Activated naive CD4-positive, alpha-beta T cell treated with anti-CD3 and anti-CD28 coated beads, Interleukin-2, amount 10 ng/mL, durations not matched to agents 7 days and 5 days (primary cell): ENCODE measurements around the gene CCDC69.

Experiments used
- CTCF ChIA-PET: fragments of 350-600 bp; sonication (Branson Sonifier 250); formaldehyde crosslinking; loops from one replicate; lab custom pipeline; 2021; ENCODE audit warnings: antibody characterized with exemption; lab: Charles Lee
- DNase-seq: peaks from one replicate; pipeline ENCODE4 v3.0.0-alpha.2; 2020
- H3K27ac Mint-ChIP-seq: one replicate; pipeline ENCODE4 v1.8.0; 2021; ENCODE audit warnings: mild to moderate bottlenecking, moderate library complexity, mixed read lengths
- H3K27me3 Mint-ChIP-seq: one replicate; pipeline ENCODE4 v1.8.0; 2021; ENCODE audit warnings: mild to moderate bottlenecking, mixed read lengths
- H3K36me3 Mint-ChIP-seq: one replicate; pipeline ENCODE4 v1.8.0; 2021; ENCODE audit warnings: mixed read lengths
- H3K4me1 Mint-ChIP-seq: one replicate; pipeline ENCODE4 v1.8.0; 2021; ENCODE audit warnings: mixed read lengths
- H3K4me3 Mint-ChIP-seq: one replicate; pipeline ENCODE4 v1.8.0; 2021; ENCODE audit warnings: mild to moderate bottlenecking, moderate library complexity, mixed read lengths
- H3K9me3 Mint-ChIP-seq: one replicate; pipeline ENCODE4 v1.8.0; 2021; ENCODE audit warnings: mixed read lengths

CCDC69 gene

DNA sequence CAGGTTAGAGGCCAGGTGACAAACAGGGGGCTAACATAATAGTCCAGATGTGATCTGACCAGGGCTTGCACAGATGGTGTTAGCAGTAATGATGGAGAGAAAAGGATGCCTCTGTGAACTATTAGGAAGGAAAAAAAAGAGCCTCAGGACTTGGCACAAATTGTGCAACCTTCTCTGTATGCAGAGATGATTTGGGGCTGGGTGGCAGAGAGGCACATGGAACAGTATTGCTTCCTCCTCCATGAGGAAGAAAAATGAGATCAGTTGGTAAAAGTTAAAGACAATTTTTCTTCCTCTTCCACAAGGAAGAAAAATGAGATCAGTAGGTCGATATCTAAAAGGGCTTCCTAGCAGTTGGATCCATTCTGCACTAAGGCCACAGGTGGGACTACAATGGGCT is 52.4 kb downstream of the CCDC69 start:
- Mint-ChIP-seq H3K36me3 (no peaks in the 10 kb centered on the region), H3K9me3 (no peaks in the 10 kb centered on the region), H3K4me3 (no peak overlapping the region), H3K4me1 (peaks cover 8% of the 10 kb centered on the region), H3K27me3 (peaks cover 18% of the 10 kb centered on the region), H3K27ac (no peak overlapping the region)
- CTCF ChIA-PET = interaction anchor here (1.0 to 1.5 kb wide), 2 partner anchors 66 to 119 kb away, joined by 3 read pairs; no protein-coding TSS in a partner anchor
- no peak for DNase-seq

GRCh38 chr5:151168602-151169344 is 55.1 kb downstream of the CCDC69 start:
- H3K27me3 Mint-ChIP-seq = peaks cover 21% of the 10 kb centered on the region
- no peaks in the 10 kb centered on the region for H3K36me3 Mint-ChIP-seq
- no peaks in the 10 kb centered on the region for H3K9me3 Mint-ChIP-seq
- no peak for DNase-seq
- CTCF ChIA-PET = interaction anchor here (1.3 to 8.8 kb wide), 4 partner anchors 20 to 118 kb away, joined by 3 to 366 read pairs (median 64); no protein-coding TSS in a partner anchor
- no peak overlapping the region for H3K4me3 Mint-ChIP-seq
- peaks cover 13% of the 10 kb centered on the region for H3K4me1 Mint-ChIP-seq
- no peak overlapping the region for H3K27ac Mint-ChIP-seq

DNA sequence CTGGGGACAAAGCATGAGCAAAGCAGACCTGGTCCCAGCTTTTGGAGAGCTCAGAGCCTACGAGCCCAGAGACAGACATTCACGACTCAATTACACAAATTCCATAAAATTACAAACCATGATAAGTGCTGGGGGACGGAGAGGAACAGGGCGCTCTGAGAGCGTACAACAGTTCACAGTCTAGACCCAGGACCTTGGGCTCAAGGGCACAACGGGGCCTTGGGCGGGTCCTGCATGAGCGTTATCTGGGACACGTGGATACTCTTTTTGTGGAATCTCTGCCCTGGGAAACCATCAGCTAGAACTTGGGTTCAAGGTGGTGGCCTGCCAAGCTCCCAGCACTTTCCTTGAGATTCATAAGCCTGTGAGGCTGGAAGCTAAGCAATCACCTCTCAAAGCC is 56.9 kb downstream of the CCDC69 start:
- CTCF ChIA-PET = interaction anchor here (1.3 to 8.8 kb wide), 5 partner anchors 39 to 115 kb away, joined by 10 to 366 read pairs (median 22); no protein-coding TSS in a partner anchor
- no peak for DNase-seq
- Mint-ChIP-seq H3K27ac (no peak overlapping the region), H3K9me3 (no peaks in the 10 kb centered on the region), H3K36me3 (no peaks in the 10 kb centered on the region), H3K27me3 (peaks cover 21% of the 10 kb centered on the region), H3K4me1 (peaks cover 13% of the 10 kb centered on the region), H3K4me3 (no peak overlapping the region)

GRCh38 chr5:151164687-151165392 is 59.1 kb downstream of the CCDC69 start:
- Mint-ChIP-seq H3K27ac (no peak overlapping the region), H3K4me1 (peaks cover 7% of the 10 kb centered on the region), H3K4me3 (no peak overlapping the region), H3K36me3 (no peaks in the 10 kb centered on the region), H3K9me3 (no peaks in the 10 kb centered on the region), H3K27me3 (peaks cover 21% of the 10 kb centered on the region)
- CTCF ChIA-PET = interaction anchor here (0.6 to 8.8 kb wide), 38 partner anchors 8 to 747 kb away, joined by 3 to 366 read pairs (median 5); partner anchors contain the start of genes CCDC69, IRGM, RBM22 and SMIM3
- DNase-seq = peak; percentile 88

DNA sequence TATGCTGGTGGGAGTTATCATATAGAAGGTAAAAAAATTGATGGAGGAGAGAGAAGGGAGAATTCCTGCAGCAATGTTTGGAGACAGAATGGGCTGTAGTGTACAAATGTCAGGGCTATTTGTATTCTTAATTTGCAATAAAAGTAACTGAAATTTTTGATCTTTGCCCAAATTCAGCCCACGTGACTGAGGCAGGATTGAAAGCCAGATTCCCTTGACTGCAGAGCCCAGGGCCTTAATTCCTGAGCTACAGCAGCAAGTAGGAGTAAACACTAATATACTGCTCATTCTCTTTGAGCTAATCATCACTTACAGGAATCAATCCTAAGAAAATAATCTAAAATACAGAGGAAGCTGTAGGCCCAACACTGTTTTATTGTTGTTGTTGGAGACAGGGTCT is 61.1 kb downstream of the CCDC69 start:
- no peak overlapping the region for H3K27ac Mint-ChIP-seq
- DNase-seq = no peak
- no peak overlapping the region for H3K4me3 Mint-ChIP-seq
- H3K27me3 Mint-ChIP-seq = peaks cover 9% of the 10 kb centered on the region
- CTCF ChIA-PET = interaction anchor here (0.7 to 8.8 kb wide), 8 partner anchors 8 to 316 kb away, joined by 3 to 366 read pairs (median 42); no protein-coding TSS in a partner anchor
- no peaks in the 10 kb centered on the region for H3K9me3 Mint-ChIP-seq
- H3K36me3 Mint-ChIP-seq = no peaks in the 10 kb centered on the region
- peaks cover 23% of the 10 kb centered on the region for H3K4me1 Mint-ChIP-seq

- CTCF ChIA-PET = interaction anchor here (0.6 to 1.0 kb wide), 2 partner anchors 33 to 34 kb away, joined by 3 to 4 read pairs; no protein-coding TSS in a partner anchor
- H3K4me3 Mint-ChIP-seq = no peak overlapping the region
- peaks cover 21% of the 10 kb centered on the region for H3K36me3 Mint-ChIP-seq
- H3K27ac Mint-ChIP-seq = no peak overlapping the region
- no peaks in the 10 kb centered on the region for H3K9me3 Mint-ChIP-seq
- H3K4me1 Mint-ChIP-seq = peaks cover 34% of the 10 kb centered on the region
- no peak for DNase-seq
- H3K27me3 Mint-ChIP-seq = peaks cover under 1% of the 10 kb centered on the region
Measured at GRCh38 chr5:151159649-151160373, 64.1 kb downstream of the CCDC69 start.

- Mint-ChIP-seq H3K4me3 (peak overlapping the region; percentile 98), H3K9me3 (no peaks in the 10 kb centered on the region), H3K27ac (peak overlapping the region; percentile 95), H3K36me3 (peaks cover 35% of the 10 kb centered on the region), H3K4me1 (peaks cover 45% of the 10 kb centered on the region), H3K27me3 (no peaks in the 10 kb centered on the region)
- CTCF ChIA-PET = interaction anchor here (1.7 to 4.6 kb wide), 2 partner anchors 32 to 43 kb away, joined by 7 to 48 read pairs; no protein-coding TSS in a partner anchor
- no peak for DNase-seq
Measured at GRCh38 chr5:151158287-151158661, 65.6 kb downstream of the CCDC69 start.

DNA sequence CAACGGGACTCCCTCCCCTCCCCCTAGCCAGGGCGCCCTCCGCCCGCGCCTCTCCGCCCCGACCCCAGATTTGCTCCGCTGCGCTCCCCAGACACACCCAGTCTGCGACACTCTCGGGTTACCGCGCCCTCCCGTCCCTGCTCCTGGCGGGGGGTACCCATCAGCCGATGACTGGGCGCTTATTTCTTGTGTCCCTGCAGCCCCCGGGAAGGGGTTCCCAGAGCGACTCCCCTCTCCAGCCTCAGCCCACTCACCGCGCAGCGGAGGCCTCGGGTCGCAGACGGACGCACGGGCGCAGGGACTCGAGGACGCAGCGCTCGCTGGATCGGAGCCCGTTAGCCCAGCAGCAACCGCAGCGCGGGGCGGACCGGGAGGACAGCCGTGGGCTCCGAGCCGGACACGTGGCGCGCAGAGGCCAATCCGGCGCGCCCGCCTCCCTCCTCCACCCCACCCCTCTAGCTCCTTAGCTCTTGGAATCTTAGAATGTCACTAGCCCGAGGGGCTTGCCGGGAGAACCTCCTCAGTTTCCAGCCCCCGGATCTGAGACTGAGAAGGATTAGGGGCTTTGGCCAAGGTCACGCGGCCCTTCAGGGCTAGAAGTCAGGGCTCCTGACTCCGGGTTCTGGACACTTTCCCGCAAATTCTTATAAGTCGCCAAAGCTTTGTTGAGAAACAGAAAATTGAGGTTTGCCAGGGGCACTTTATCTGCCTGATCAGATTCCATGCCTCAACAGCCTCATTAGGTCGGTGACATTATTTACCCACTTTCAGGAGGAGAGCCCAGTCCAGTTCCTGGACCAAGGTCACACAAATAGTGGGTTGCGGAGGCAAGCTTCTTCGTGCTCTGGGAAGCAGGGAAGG is 66.2 kb downstream of the CCDC69 start, which contains the start of gene ANXA6:
Gene ANXA6 (minus strand): TSS at position 354 of the 861 bp plus-strand sequence. CDS start 9,878 bp downstream, outside the sequence.
- peak within 1 kb of the TSS; percentile 98 for H3K4me3 Mint-ChIP-seq
- H3K27ac Mint-ChIP-seq = peak within 1 kb of the TSS; percentile 95
- peaks cover 51% of the 10 kb centered on the region for H3K4me1 Mint-ChIP-seq
- DNase-seq = peak; percentile 80
- peaks cover 41% of the 10 kb centered on the region for H3K36me3 Mint-ChIP-seq
- H3K27me3 Mint-ChIP-seq = no peaks in the 10 kb centered on the region
- CTCF ChIA-PET = interaction anchor here (1.6 to 4.6 kb wide), 3 partner anchors 31 to 109 kb away, joined by 3 to 48 read pairs (median 7); no protein-coding TSS in a partner anchor
- no peaks in the 10 kb centered on the region for H3K9me3 Mint-ChIP-seq

DNA sequence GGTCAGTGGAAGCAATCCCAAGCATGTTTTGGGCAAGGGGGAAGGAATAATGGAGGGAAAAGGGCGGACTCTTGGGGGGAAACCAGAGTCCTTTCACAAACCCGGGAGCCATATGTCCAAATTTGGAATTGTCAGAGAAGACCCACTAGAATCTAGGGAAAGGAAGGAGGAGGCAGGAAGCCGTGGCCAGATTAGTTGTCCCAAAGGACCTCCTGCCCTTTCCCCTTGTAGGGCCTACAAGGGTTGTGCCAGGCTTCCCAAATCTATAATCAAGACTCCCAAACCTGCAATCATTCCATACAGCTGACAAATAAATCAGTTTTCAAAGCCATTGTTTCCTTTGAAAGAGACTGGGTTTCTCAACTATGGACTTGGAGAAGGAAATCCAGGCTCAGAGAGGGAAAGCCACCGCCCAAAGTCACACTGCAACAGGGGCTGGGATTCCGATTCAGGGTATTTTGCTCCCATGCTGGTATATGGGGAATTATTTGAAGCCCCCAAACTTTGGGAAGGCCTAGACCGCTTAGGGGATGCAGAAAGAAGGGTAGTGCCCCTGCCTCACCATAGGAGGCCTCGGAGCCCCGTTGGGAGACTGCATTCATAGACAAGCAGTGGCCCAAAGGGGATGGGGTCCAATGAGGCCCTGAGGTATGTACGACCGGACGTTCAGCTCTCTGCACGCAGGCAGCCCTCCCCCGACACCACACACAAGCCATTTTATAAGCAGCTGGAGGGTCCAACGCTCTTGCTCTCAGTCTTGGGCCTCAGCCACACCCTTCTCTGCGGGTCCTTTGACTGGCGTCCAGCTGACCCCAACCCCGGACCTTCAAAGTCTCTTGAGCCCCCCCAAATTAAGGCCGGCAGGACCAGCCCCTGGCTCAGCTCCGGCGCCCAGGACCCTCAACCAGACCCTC is 67.1 kb downstream of the CCDC69 start:
- CTCF ChIA-PET = interaction anchor here (1.1 to 4.6 kb wide), 4 partner anchors 31 to 108 kb away, joined by 3 to 48 read pairs (median 5); no protein-coding TSS in a partner anchor
- H3K27ac Mint-ChIP-seq = peak overlapping the region; percentile 95
- peak overlapping the region; percentile 98 for H3K4me3 Mint-ChIP-seq
- no peaks in the 10 kb centered on the region for H3K27me3 Mint-ChIP-seq
- no peaks in the 10 kb centered on the region for H3K9me3 Mint-ChIP-seq
- peaks cover 60% of the 10 kb centered on the region for H3K4me1 Mint-ChIP-seq
- peaks cover 48% of the 10 kb centered on the region for H3K36me3 Mint-ChIP-seq
- DNase-seq = peak; percentile 52

DNA sequence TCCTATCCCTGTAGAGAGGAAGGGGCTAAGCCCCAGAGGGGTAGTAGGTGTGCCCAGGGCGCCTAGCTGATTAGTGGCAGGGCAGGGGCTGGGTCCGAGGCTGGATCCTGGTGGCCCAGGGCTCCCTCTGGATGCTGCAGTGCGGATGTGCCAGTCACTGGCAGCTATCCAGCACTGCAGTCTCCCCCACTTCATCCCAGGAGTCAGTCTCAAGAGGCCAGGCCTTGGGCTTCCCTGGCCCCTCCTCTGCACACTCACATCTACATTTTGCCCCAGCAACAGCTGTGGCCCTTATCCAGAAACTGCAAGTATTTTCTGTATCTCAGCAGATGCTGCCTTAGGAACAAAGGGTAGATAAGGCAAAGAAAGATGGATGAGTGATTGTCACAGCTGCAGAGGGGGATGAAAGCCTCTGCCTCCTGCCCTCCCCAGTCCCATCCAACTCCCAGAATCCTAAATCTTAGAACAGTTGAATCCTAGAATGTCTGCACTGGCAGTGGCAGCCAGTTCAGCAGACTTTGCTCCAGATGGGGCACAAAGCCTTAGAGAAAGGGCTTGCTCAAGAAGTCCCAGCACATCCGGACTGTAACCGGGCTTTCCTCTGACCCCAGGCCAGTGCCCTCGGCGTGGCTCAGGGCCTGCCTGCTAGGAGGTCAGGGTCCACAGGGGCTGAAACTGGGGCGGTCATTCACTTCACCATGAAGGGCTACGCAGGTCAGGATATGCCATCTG is 68.0 kb downstream of the CCDC69 start:
- Mint-ChIP-seq H3K4me3 (peak overlapping the region; percentile 98), H3K27ac (peak overlapping the region; percentile 95), H3K27me3 (no peaks in the 10 kb centered on the region), H3K9me3 (no peaks in the 10 kb centered on the region), H3K36me3 (peaks cover 51% of the 10 kb centered on the region), H3K4me1 (peaks cover 68% of the 10 kb centered on the region)
- DNase-seq = peak; percentile 48
- CTCF ChIA-PET = interaction anchor here (1.1 to 4.6 kb wide), 7 partner anchors 9 to 107 kb away, joined by 3 to 48 read pairs (median 5); no protein-coding TSS in a partner anchor

DNA sequence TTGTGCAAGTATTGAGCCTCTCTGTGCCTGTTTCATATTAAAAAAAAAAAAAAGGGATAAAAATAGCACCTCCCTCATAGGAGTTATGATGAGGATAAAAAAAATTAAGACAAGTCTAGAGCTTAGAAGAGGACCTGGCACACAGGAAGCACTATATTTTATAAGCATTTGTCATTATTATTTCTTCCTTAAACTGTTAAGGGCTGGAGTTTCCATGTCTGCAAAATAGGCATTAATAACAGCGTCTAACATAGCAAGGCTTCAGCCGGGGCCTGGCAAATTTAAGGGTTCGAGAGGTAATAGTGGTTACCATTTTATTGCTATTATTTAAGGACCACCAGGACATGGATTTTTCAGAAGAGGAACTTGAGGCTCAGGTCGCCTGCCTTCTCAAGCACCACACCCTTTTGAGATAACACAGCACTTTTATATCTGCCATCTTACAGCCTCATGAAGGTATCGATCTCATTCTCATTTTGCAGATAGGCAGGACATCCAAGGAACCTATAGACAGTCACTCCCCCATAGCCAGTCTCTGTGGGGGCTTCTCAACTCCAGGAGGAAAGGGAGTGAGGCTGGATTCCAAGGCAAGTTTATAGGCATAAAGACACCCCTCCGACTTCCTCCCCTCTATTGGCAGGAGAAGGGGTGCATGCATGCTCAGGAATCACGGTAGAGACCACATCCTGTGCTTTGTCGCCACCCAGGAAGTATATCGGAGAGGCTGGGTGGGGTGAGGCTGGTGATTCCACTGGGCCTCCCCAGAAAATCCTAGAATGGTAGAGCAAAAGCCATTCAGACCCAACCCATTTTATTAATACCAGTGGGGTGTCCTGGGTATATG is 68.7 kb downstream of the CCDC69 start:
- peak; percentile 79 for DNase-seq

More for the DNA sequence above, 68.7 kb downstream of the CCDC69 start:
- Mint-ChIP-seq H3K9me3 (no peaks in the 10 kb centered on the region), H3K27ac (peak overlapping the region; percentile 95), H3K4me3 (peak overlapping the region; percentile 98), H3K36me3 (peaks cover 54% of the 10 kb centered on the region), H3K4me1 (peaks cover 76% of the 10 kb centered on the region), H3K27me3 (no peaks in the 10 kb centered on the region)
- CTCF ChIA-PET = interaction anchor here (1.0 to 4.6 kb wide), 9 partner anchors 8 to 161 kb away, joined by 3 to 48 read pairs (median 5); no protein-coding TSS in a partner anchor
